ENCODE results near the gene RPS6KA5.

RPS6KA5 gene

GRCh38 chr14:90892970-90893369 is 167.5 kb downstream of the RPS6KA5 start:
- no peak overlapping the region for H3K4me3 ChIP-seq (ENCODE audit: low read depth, low read length)
- TF ChIP-seq CTCF (IDR thresholded peaks at IDR 0.05; ENCODE audit: low read depth, low read length): no peak

GRCh38 chr14:90891326-90891725 is 169.1 kb downstream of the RPS6KA5 start:
- no peak for TF ChIP-seq CTCF (IDR thresholded peaks at IDR 0.05; ENCODE audit: low read depth, low read length)
- H3K4me3 ChIP-seq (ENCODE audit: low read depth, low read length): no peak overlapping the region

- no peak for TF ChIP-seq CTCF (IDR thresholded peaks at IDR 0.05; ENCODE audit: low read depth, low read length)
- H3K4me3 ChIP-seq (ENCODE audit: low read depth, low read length): no peak overlapping the region
Observed at GRCh38 chr14:90890322-90891020, 170.0 kb downstream of the RPS6KA5 start.

GRCh38 chr14:90886297-90886815 is 174.1 kb downstream of the RPS6KA5 start:
- no peak overlapping the region for H3K4me3 ChIP-seq (ENCODE audit: low read depth, low read length)
- no peak for TF ChIP-seq CTCF (IDR thresholded peaks at IDR 0.05; ENCODE audit: low read depth, low read length)

GRCh38 chr14:90883782-90884181 is 176.7 kb downstream of the RPS6KA5 start:
- H3K4me3 ChIP-seq (ENCODE audit: low read depth, low read length): no peak overlapping the region
- TF ChIP-seq CTCF (IDR thresholded peaks at IDR 0.05; ENCODE audit: low read depth, low read length): no peak

GRCh38 chr14:90883197-90883596 is 177.2 kb downstream of the RPS6KA5 start:
- no peak overlapping the region for H3K4me3 ChIP-seq (ENCODE audit: low read depth, low read length)
- no peak for TF ChIP-seq CTCF (IDR thresholded peaks at IDR 0.05; ENCODE audit: low read depth, low read length)

GRCh38 chr14:90880282-90880681 is 180.2 kb downstream of the RPS6KA5 start:
- no peak overlapping the region for H3K4me3 ChIP-seq (ENCODE audit: low read depth, low read length)
- no peak for TF ChIP-seq CTCF (IDR thresholded peaks at IDR 0.05; ENCODE audit: low read depth, low read length)

Data from WI38 (cell line).